ENCODE results near the gene LILRB4.
"Not testable (repeated sequence)": the region's sequence is repeated elsewhere in the genome, so short reads cannot be mapped to it uniquely, and the experiment has no call there.

LILRB4 gene

GRCh38 chr19:54707962-54708361 lies 45.2 kb downstream of the LILRB4 start:
- no peak for DNase-seq (ENCODE audit: low read depth)
- TF ChIP-seq, protein P1, sequence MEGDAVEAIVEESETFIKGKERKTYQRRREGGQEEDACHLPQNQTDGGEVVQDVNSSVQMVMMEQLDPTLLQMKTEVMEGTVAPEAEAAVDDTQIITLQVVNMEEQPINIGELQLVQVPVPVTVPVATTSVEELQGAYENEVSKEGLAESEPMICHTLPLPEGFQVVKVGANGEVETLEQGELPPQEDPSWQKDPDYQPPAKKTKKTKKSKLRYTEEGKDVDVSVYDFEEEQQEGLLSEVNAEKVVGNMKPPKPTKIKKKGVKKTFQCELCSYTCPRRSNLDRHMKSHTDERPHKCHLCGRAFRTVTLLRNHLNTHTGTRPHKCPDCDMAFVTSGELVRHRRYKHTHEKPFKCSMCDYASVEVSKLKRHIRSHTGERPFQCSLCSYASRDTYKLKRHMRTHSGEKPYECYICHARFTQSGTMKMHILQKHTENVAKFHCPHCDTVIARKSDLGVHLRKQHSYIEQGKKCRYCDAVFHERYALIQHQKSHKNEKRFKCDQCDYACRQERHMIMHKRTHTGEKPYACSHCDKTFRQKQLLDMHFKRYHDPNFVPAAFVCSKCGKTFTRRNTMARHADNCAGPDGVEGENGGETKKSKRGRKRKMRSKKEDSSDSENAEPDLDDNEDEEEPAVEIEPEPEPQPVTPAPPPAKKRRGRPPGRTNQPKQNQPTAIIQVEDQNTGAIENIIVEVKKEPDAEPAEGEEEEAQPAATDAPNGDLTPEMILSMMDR (conservative IDR thresholded peaks at IDR 0.05; ENCODE audit: low read length), result no peak
- no peak overlapping the region for H3K4me3 ChIP-seq (ENCODE audit: low read length)

DNA sequence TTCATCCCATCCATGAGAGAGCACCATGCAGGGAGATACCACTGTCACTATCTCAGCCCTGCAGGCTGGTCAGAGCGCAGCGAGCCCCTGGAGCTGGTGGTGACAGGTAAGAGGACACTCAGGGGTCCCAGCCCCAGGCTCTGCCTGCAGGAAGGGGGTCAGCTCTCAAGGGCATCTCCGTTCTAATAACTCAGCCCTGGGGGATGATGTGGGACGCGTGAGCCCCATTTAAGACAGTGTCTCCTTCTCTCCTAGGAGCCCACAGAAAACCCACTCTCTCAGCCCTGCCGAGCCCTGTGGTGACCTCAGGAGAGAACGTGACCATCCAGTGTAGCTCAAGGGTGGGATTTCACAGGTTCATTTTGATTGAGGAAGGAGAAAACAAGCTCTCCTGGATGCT lies 46.0 kb downstream of the LILRB4 start:
- no peak for DNase-seq (ENCODE audit: low read depth)
- TF ChIP-seq, protein P1 (conservative IDR thresholded peaks at IDR 0.05; ENCODE audit: low read length), result no peak
- H3K4me3 ChIP-seq (ENCODE audit: low read length), result no peak overlapping the region

DNA sequence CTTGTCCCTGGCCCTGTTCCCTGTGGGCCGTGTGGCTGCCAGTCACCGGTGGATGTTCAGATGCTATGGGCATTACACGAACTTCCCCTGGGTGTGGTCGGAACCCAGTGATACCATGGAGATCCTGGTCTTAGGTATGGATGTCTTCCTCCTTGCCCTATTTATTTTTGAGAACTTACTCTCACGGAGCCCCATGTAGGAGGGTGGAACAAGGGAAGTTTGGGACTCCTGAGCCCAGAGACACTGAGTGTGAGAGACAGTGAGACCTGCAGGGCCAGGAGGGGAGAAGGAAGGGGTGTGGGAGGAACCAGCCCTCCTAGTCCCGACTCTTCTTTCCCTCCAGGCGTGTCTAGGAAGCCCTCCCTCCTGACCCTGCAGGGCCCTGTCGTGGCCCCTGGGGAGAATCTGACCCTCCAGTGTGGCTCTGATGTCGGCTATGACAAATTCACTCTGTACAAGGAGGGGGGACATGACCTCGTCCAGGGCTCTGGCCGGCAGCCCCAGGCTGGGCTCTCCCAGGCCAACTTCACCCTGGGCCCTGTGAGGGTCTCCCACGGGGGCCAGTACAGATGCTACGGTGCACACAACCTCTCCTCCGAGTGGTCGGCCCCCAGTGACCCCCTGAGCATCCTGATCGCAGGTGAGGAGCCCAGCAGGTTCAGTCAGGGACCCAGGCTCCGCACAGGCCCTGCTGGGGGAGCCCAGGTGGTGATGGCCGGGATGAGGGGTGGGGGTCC lies 46.6 kb downstream of the LILRB4 start:
- TF ChIP-seq, protein P1 (conservative IDR thresholded peaks at IDR 0.05; ENCODE audit: low read length), result no peak
- H3K4me3 ChIP-seq (ENCODE audit: low read length), result no peak overlapping the region
- no peak for DNase-seq (ENCODE audit: low read depth)

- DNase-seq (ENCODE audit: low read depth), result not testable (repeated sequence)
These were observed 47.2 kb downstream of the LILRB4 start for GRCh38 chr19:54709956-54710355.

More at GRCh38 chr19:54709956-54710355, 47.2 kb downstream of the LILRB4 start:
- H3K4me3 ChIP-seq (ENCODE audit: low read length), result not testable (repeated sequence)
